Amygdala (tissue), 56 donors: ENCODE data around the gene GPR55.

Source experiments
- DNase-seq, 56 donors: peaks; one replicate each; lab custom pipeline; 2025; lab: John Stamatoyannopoulos, UW

Gene GPR55

DNA sequence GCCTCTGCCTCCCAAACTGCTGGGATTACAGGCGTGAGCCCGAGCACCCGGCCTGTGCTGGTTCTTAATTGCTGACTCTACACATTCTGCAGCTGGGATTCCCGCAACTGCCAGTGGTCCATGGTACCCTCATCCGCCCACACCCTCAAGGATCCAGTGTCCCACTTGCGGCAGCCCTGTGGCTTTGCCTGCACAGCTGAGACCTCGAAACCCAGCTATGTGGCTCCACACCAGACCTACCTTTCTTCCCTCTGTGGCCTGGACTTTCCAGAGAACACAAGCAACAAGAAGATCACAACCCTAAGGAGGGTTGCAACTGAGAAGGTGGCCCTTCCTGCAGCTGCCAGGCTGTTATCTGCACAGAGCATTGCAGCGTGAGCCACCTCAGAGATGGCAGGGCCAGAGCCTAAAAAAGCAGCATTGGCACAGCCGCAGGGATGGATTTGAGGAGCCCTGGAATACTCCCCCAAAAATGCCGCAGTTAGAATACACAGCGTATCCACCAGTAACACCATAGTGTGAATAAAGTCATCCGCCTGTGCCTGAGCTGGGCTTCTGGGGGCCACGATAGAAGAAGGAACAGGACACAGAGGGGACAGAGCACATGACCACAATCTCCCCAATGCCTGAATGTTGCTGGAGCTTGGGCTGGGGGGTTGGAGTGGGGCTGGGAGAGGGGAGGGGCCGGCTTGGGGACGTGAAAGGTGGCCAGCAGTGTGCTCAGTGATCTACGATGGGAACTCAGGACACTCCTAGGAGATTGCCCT, 1.9 kb downstream of the GPR55 start:
- no peak for DNase-seq

DNA sequence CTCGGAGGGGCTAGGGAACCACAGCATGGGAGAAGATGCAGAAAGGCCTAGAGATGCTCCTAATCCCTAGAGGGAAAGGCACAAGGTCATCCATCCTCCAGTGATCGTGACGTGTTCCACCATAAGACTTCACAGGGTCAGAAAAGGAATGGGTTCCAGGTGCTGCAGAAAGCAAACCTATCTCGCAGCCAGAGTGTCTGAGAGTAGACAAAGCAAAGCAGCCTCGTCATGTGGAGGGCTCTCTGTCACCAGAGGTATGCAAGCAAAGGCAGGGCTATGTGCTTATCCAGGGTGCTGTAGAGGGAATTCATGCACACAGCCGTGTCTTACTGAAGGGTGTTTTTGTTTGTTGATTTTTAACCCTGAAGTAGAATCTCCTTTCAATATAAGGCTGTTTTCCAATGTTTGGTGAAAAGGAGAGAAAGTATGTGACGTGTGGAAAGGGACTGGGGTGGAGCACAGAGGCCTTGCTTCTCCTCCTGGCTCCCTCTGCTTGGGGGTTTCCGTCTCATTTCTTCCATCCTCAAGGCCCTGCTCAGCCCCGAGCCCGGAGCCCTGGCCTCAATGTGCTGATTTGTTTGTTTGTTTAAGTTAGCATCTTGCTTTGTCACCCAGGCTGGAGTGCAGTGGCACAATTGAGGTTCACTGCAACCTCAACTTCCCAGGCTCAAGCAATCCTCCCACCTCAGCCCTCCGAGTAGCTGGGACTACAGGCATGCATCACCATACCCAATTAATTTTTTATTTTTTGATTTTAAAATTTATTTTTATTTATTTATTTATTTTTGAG, 3.0 kb downstream of the GPR55 start:
- no peak for DNase-seq

DNA sequence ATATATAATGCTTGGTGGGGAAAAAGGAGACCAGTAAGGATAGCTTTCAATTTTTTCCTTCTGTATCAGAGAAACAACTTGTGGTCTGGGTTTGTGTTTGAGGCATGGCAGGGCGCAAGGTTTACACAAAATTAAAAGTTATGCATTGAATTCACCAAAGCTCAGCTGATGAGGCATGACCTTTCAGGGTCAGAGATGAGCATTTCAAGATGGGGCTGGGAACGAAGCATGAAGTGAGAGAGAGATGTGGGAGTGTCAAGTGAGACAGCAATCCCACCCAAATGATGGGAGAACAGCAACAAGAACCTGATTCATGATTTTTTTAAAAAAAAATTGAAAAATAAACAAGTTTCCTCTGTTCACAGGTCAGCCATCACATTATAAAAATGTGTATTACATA, 4.9 kb downstream of the GPR55 start:
- no peak for DNase-seq

DNA sequence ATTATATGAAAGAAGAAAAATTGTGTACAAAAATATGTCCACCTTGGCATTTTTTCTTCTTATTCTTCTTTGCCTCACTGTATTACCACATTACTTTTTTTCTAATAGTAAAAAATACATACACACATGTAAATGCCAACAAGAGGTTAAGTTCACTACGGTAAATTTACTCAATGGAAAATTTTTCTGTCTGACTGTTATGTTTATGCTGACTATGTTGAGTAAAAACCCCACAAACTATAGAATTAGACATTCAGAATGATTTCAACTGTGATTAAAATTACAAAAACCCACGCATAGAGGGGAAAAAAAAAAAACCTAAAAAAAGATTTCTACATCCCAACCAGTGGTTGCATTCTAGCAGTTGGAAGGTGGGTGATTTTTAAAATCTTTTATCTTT, 5.4 kb downstream of the GPR55 start:
- no peak for DNase-seq

DNA sequence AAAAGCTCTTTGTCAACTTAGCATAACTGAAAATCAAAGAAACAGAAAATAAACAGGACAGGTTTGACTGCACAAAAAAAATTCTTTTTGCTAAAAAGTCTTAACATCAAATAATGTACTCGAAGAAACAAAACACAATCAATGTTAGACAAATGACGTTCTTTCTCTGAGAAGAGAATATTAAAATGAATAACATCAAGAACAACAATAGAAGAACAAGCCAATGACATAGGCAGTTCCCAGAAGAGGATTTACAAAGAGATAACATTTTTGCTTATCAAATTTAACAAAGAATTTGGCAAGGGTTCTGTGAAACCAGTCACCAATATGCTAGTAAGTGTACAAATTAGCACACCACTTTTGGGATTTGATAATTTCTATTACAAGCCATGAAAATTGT, 5.8 kb downstream of the GPR55 start:
- no peak for DNase-seq

DNA sequence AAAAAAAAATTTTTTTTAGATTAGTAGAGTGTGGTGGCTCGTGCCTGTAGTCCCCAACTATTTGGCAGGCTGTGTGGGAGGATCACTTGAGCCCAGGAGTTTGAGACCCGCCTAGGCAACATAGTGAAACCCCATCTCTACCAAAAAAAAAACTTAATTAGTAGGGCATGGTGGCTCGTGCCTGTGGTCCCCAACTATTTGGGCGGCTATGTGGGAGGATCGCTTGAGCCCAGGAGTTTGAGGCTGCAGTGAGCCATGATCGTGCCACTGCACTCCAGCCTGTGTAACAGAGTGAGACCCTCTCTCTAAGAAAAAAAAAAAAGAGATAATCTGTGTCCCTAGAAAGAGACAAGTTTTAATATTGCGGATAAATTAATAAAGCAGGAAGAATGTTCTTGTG, 8.8 kb downstream of the GPR55 start:
- DNase-seq, result no peak

DNA sequence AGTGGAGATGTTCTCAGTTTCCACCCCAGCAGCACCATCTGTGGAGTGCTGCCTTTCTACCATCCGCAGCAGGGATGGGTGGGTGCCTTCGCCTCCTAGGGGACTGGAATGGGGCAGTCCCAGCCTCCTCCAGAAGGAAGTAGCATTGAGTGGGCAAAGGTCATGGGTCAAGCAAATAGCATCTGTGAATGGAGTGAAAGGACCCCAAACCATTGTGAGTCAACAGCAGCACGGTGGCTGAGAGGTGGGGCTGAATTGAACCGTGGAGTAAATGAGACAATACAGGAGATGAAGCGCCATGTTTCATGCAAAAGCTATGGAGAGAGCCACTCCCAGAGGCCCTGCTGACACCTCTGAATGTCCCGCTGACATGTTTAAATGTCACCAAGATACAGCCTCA, 9.7 kb downstream of the GPR55 start:
- no peak for DNase-seq

DNA sequence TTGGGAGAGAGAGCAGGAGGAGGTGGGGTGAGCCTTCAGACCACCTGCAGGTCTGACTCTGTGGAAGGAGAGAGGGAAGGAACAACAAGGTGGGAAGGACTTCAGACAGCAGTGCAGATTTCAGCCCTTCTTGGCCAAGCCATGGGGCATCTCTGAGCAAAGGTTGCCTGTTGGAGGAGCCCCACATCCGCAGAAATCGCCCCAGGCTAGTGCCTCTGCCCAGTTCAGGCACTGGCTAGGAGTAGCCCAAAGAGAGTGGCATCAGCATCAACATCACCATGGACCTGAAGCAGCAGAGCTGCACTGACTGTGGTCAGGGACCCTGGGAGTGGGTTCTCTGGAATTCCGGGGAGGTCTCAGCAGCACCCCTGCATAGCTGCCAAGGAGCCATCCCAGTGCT, 10.2 kb downstream of the GPR55 start:
- no peak for DNase-seq

DNA sequence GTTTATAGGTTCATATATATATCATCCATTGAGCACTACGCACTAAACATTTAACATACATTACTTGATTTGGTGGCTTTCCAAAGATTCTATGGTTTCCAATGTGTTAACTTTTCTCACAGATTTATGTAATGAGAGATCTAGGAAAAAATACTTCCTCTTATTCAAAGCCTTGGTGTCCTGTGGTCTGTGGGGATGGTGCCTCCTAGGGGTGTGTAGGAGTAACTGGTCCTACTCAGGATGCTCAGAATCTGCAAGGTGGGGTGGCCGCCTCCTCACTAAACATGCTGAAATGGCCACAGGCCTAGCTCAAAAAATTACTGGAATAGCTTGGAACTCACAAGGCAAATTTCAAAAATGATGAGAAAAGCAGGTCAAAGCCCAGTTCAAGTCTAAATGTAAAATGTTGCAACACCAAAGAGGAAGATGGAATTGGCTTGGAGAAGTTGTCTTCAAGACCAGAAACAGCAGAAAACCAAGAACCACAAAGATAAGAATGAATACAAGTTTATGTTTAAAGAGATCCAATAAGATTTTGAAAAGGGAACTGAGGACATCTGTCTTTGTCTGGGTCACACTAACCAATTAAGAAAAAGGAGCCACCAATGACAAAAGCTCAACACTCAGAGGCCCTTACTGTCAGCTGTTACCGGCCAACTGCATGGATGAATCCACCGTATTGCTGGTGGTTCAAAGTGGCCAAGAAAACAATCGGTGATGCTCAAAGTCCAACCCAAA, 11.5 kb downstream of the GPR55 start:
- peak in 14 of 56 donors; percentile 7 to 45 (median 14) for DNase-seq

DNA sequence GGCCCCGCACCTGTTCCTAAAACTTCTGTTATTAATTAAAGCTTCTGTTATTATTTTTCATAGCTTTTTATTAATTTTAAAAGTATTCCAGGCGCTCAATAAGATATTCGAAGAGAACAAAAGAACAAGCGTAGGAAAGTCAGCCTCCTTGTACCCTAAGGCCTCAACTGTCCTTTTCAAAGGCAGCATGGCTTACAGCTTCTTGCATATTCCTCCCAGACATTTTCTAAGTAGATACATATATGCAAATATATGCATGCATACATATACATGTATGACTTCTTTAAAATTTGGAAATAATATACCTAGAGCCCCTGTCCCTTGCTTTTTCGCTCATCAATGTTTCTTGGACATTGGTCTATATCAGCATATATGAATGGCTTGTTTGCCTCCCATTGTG, 12.3 kb downstream of the GPR55 start:
- DNase-seq, result no peak

DNA sequence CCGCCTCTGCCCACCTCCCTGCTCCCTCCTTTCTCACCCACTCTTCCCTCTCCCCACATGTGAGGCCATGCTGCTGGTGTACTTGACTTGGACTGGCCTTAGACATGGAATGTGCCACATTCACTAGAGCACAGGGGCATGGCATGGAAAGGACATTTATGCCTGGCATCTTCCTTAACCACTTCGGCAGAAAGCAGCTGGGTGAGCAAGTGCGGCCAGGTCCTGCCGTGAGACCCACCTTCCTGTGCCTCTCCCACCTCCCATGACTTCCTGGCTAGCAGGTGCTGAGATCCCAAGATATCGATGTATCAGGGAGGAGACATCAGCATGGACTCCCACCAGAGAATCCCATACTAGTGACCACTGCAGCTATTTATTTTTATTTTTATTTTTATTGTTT, 13.0 kb downstream of the GPR55 start:
- DNase-seq, result no peak

DNA sequence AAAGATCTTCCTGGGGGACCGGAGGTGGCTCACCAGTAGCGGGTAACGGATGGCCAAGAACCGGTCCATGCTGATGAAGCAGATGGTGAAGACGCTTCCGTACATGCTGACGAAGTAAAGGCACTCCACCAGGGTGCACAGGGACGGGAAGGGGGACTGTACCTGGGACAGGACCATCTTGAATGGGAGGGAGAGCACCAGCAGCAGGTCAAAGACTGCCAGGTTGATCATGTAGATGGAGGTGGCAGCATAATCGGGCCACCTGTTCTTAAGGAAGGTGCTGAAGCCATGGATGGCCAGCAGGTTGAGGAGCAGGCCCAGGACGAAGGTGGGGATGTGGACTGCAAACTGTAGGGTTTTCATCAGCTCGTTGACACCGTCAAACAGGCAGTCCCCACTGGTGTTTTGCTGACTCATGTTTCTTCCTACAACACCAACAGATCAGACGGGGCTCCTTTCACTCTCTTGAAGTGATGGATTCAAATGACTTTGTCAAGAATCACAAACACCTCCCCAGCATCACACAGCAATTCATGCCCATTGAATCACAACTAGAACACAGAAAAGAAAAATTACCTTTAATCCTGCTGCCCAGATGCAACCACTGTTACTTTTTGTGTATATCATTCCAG, 14.4 kb downstream of the GPR55 start:
- DNase-seq, result no peak

DNA sequence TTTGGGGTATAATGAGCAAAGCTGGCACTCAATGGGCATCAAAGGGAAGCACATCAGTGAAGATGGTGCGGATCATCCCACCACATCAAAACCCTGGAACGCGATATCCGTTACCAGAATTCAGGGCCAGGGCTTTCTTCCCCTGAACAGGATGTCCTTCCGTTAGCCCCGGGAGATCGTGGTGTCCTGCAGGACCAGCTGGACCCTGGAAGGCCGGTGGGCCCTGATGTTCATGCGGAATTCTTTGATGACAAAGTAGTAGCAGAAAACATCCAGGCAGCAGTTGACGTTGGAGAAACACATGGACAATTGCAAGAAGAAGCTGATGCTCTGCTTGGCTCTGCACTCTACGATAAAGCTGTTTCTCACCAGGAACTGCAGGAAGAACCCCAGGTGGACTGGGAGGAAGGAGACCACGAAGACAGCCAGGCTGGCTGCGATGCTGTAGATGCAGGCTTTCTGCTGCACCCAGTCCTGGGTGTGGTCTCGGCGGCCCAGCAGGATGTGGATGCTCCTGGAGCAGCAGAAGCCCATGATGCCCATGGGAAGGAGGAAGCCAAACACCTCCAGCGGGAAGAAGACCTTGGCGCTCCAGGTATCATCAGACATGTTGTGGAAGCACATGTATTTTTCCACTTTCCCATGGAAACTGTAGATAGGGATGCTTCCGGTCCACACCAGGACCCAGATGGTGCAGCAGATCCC, 15.0 kb downstream of the GPR55 start:
- no peak for DNase-seq

DNA sequence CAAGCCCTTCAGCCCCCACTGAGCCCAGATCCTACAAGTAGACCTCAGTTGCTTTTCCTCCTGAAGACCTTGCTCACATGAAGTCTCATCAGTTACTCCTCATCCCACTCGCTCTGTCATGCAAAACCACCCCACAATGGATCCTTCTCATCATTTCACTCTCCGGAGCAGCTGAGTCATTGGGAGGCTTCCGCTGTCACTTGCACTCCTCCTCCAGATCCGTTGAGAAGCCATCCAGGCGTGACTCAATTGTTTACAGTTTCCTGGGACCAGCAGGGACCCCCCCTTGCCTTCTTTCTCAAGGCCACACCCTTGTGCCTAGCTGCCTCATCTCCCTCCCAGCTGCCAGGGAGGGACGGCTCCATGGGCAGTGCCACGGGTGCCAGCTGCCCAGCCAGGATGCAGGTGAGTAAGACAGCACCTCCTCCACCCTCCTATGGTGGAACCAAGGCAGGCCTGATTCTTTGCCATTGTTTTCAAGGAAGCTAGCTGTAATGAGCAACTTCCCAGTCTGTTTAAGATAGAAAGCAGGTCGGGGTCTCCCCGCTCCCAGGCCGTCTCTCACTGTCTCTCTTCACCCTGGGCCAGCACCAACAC, 16.3 kb downstream of the GPR55 start:
- peak in 3 of 56 donors; percentile 9 to 50 (median 29) for DNase-seq

DNA sequence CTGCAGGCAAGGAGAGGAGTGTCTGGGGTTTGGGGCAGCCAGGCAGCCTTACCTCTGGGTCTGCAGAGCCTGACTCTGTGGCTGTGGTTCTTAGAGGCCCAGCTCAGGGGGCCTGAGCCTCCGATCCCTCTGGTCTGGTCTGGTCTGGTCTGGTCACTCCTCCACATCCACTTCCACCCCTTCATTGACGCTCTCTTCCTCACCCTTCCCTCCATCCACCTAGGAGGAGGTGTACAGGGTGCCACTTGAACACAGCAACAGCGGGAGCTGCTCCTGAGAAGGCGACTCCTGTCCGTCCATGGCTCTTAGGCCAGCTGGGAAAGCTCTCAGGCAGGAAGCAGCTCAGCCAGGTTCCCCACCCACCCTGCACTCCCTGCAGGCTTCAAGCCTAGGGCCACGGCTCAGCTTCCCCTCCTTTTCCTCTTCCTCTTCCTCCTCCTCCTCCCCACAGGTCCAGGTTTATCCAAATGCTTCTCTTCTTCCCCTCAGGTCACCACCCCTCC, 16.9 kb downstream of the GPR55 start:
- DNase-seq, result no peak

DNA sequence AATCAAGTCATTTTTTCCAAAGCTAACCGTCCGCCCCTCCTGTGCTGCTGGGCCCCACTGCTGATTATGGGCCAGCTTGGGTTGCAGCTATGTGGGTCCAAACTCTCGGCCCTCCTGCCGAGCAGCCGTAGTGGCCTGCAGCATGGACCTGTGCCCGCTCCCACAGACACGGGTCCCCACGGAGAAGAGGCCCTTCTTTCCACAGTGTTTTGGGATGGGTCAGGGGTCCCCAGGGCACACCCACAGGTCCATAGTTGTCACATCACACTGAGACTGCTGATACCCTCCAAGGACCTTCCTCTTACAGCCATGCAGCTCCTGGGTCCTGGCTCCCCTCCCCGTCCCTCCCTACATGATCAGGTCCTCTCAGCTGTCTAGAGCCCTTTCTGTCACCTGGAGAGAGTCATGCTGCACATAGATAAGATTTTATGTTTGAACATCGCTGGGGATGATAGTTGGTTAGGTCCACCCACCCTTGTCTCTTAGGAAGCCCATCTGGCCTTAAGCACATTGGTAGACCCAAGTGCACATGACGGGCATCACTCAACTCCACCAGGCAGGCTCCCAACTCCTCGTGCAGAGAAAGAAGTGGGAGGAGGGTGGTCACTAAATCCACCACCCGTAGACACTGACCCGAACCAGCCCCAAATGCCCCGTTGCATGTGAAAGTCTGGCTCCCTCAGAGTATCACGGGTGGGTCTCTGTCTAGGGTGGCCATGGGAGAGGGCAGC, 17.5 kb downstream of the GPR55 start:
- no peak for DNase-seq

DNA sequence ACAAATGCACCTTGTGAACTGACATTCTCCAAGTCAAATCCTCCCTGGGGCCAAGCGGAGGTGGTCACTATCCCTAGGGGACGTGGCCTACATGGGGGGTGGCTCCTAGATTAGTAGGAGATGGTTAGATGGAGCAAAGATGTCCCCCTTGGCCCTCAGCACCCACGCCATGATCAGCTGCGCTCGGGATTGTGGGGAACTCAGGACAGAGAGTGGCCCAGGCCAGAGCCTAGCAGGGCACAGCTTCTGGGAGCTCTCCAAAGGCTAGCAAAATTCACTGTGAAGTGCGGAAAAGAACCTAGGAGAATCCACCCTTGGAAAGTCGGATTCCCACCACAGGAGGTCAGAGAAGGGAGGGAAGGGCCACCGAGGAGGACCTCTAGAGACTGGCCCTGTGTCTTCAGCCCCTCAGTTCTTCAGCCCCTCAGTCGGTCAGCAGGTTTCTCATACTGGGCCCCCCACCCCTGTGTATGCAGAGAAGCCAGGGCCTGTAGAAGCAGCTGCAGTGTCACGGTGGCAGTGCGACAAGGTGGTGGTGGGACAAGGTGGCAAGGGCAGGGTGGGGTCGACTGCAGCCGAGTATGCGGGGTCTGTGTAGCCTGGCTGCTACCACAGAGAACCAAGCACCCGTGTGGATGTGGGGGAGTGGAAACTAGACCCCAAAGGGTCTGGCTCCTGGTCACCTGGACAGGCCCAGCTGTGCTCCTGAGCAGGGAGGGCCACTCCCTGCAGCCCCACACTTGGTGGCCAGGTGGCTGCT, 18.4 kb downstream of the GPR55 start:
- DNase-seq, result no peak
